CD4-positive, alpha-beta T cell treated with Interleukin-12 subunit alpha and Interleukin-12 subunit beta, for 1 hour (primary cell): ENCODE data around the gene CREBL2.

Source experiments
- DNase-seq: peaks from one replicate; pipeline ENCODE4 v3.0.0-alpha.2; 2020

Gene CREBL2

GRCh38 chr12:12683136-12683697 lies 71.5 kb downstream of the CREBL2 start:
- DNase-seq = no peak

GRCh38 chr12:12683725-12684124 lies 72.0 kb downstream of the CREBL2 start:
- DNase-seq = no peak

DNA sequence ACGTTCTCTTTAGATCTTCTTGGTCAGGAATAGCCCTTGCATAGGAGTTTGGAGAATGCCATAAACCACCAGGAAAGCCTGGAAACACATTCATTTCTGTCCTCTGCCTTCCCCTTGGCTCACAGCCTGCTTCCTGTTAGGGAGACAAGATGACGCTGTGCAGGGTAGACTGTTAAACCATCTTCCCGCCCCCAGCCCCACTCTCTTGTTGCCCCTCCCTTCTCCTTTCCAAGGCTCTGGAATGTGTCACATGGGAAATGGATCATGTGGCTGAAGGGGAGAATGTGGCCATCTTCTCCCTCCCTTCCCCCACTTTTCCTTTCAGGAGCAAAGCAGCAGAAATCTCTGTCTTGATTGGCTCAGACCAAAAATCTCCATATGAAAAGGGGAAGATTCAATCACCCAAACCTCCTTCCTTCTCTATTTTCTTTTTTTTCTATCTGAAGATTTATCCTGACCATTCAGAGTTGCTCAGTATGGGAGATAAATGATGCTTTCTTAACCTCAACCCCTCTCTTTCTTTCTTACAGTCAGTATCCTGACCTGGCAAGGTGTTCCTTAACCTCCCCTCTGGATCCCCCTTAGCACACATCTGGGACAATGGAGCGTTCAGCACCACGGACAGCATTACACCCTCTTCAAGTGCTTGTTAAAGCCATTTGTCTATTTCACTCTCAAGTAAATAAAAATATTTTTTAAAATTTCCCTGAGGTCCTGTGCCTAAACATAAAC lies 72.9 kb downstream of the CREBL2 start:
- DNase-seq = no peak

DNA sequence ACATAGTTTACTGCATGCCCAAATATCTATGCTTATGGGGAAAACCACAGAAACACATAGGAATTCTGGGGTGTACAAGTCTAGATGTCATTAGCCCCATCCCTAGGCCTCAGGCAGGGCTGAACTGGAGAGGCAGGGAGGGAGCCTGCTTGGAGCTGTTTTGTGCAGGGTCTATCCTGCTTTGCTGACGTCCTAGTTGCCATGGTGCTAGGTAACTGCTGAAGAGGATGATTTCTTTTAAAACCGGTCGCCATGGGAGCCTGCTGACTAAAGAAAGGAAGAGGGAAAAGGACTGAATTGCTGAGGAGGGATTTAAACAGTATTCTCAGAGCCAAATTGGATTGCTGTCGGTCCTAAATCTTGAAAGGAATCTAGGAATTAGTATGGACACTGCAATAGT lies 73.6 kb downstream of the CREBL2 start:
- no peak for DNase-seq

GRCh38 chr12:12686472-12686871 lies 74.8 kb downstream of the CREBL2 start:
- no peak for DNase-seq

- no peak for DNase-seq
These were observed 75.2 kb downstream of the CREBL2 start for GRCh38 chr12:12686925-12687324.

- DNase-seq = no peak
These were observed 78.1 kb downstream of the CREBL2 start for GRCh38 chr12:12689647-12690300.

- no peak for DNase-seq
These were observed 79.9 kb downstream of the CREBL2 start for GRCh38 chr12:12691549-12691948.

GRCh38 chr12:12693111-12693671 lies 81.5 kb downstream of the CREBL2 start:
- no peak for DNase-seq
